B cell (primary cell): Measurements from ENCODE around the gene SGIP1. TPM values are rescaled to one million over a fixed set of nuclear protein-coding genes. Genes with fewer than 3 reads are reported as not detected.

Source experiments
- ATAC-seq: fragments of 200-7000 bp; cut with Tn5 transposase; one replicate; pipeline ENCODE4 v1.10.0; 2021; ENCODE audit warnings: low read depth, mild to moderate bottlenecking, moderate number of reproducible peaks, moderate library complexity
- CTCF ChIA-PET: fragments of 350-600 bp; sonication (Branson Sonifier 250); formaldehyde crosslinking; loops from one replicate; lab custom pipeline; 2021; ENCODE audit warnings: antibody characterized with exemption, inconsistent platforms; lab: Charles Lee
- POLR2A ChIA-PET: fragments of 350-600 bp; sonication (Branson Sonifier 250); formaldehyde crosslinking; loops from one replicate; lab custom pipeline; 2021; ENCODE audit warnings: antibody characterized with exemption; lab: Charles Lee
- DNase-seq: peaks from one replicate; pipeline ENCODE4 v3.0.0; 2013
- H2AFZ ChIP-seq: 2 replicates; pipeline ENCODE4 v1.6.1; 2012; ENCODE audit warnings: mild to moderate bottlenecking, low read depth, low read length; ENCODE audit not compliant: insufficient read depth, poor library complexity, severe bottlenecking
- H3K27ac ChIP-seq, 2 donors: 1 replicate in 1 of 2; 2 replicates in 1 of 2; pipeline ENCODE4 v1.5.1; 2012 to 2013; ENCODE audit warnings: low read length in 2 of 2, mild to moderate bottlenecking in 2 of 2, moderate library complexity in 1 of 2
- H3K27me3 ChIP-seq, 4 experiments: fragments of 200-600 bp in 1 of 4; sonication (generic) in 1 of 4; replicated peaks in 1 of 4; 1 replicate in 2 of 4; 2 replicates in 2 of 4; pipeline versions ENCODE4 v1.6.1 to v1.7.0; 2013 to 2016; ENCODE audit warnings: low read length in 3 of 4, mild to moderate bottlenecking in 2 of 4, mixed read lengths in 1 of 4, moderate library complexity in 1 of 4; ENCODE audit not compliant: insufficient read depth in 4 of 4, control insufficient read depth in 3 of 4; ENCODE audit errors: control extremely low read depth in 1 of 4
- H3K36me3 ChIP-seq, 2 experiments: replicated peaks in 1 of 2; 1 replicate in 1 of 2; 2 replicates in 1 of 2; pipeline versions ENCODE4 v1.6.1 to v1.7.1; 2013; ENCODE audit warnings: low read length in 1 of 2; ENCODE audit not compliant: insufficient read depth in 2 of 2, control insufficient read depth in 1 of 2; ENCODE audit errors: control extremely low read depth in 1 of 2, extremely low read depth in 1 of 2
- H3K4me1 ChIP-seq, 2 donors: fragments of 200-600 bp in 1 of 2; sonication (generic) in 1 of 2; 1 replicate in 1 of 2; 2 replicates in 1 of 2; pipeline versions ENCODE4 v1.5.1 to v1.6.1; 2013 to 2017; ENCODE audit warnings: low read length in 2 of 2; ENCODE audit not compliant: control insufficient read depth in 2 of 2, insufficient read depth in 2 of 2
- H3K4me2 ChIP-seq: replicated peaks from 2 replicates; pipeline ENCODE3; 2012; ENCODE audit warnings: mild to moderate bottlenecking, low read depth, low read length; ENCODE audit not compliant: poor library complexity, severe bottlenecking
- H3K4me3 ChIP-seq, 5 experiments: fragments of 200-600 bp in 1 of 5; sonication (generic) in 1 of 5; 1 replicate in 3 of 5; 2 replicates in 2 of 5; pipeline versions ENCODE4 v1.5.1 to v1.7.0; 2011 to 2016; ENCODE audit warnings: low read length in 4 of 5, mild to moderate bottlenecking in 4 of 5, low read depth in 2 of 5, control low read depth in 1 of 5, moderate library complexity in 1 of 5; ENCODE audit not compliant: insufficient read depth in 1 of 5; ENCODE audit errors: control extremely low read depth in 1 of 5, extremely low read depth in 1 of 5
- H3K79me2 ChIP-seq: fragments of 200-600 bp; sonication (generic); one replicate; pipeline ENCODE4 v1.6.0; 2016; ENCODE audit warnings: low read length; ENCODE audit not compliant: control insufficient read depth, insufficient read depth
- H3K9ac ChIP-seq: fragments of 200-600 bp; sonication (generic); 2 replicates; pipeline ENCODE4 v1.6.1; 2017; ENCODE audit warnings: mild to moderate bottlenecking, low read length, moderate library complexity
- H3K9me3 ChIP-seq, 3 donors: one replicate each; pipeline versions ENCODE4 v1.6.1 to v1.7.1; 2013; ENCODE audit warnings: low read length in 2 of 3; ENCODE audit not compliant: control insufficient read depth in 2 of 3, insufficient read depth in 1 of 3; ENCODE audit errors: control extremely low read depth in 1 of 3
- H4K20me1 ChIP-seq: 2 replicates; pipeline ENCODE4 v1.6.0; 2012; ENCODE audit warnings: mild to moderate bottlenecking, low read length; ENCODE audit not compliant: insufficient read depth, control insufficient read depth, poor library complexity, severe bottlenecking
- H3K27ac Mint-ChIP-seq: one replicate; pipeline ENCODE4 v1.8.0; 2021; ENCODE audit warnings: mixed read lengths
- H3K27me3 Mint-ChIP-seq: one replicate; pipeline ENCODE4 v1.8.0; 2021; ENCODE audit warnings: mixed read lengths
- H3K4me1 Mint-ChIP-seq: one replicate; pipeline ENCODE4 v1.8.0; 2021; ENCODE audit warnings: mixed read lengths
- H3K4me3 Mint-ChIP-seq: one replicate; pipeline ENCODE4 v1.8.0; 2021; ENCODE audit warnings: mixed read lengths
- H3K9me3 Mint-ChIP-seq: one replicate; pipeline ENCODE4 v1.8.0; 2022; ENCODE audit warnings: mixed read lengths; ENCODE audit not compliant: insufficient read depth
- CTCF ChIP-seq: fragments of 200-600 bp; IDR thresholded peaks from one replicate; pipeline ENCODE4 v1.8.0; 2022; ENCODE audit warnings: antibody characterized with exemption, mild to moderate bottlenecking
- EZH2 ChIP-seq: IDR thresholded peaks from 2 replicates; pipeline ENCODE4 v1.6.1; 2012; ENCODE audit warnings: borderline replicate concordance, low read depth, mild to moderate bottlenecking, moderate library complexity, low read length; ENCODE audit not compliant: insufficient read depth, poor library complexity, severe bottlenecking
- WGBS: methylation state at CpG from one replicate; pipeline ENCODE4 v1.1.5; 2013; ENCODE audit warnings: missing lambda C conversion rate; ENCODE audit not compliant: insufficient coverage; 5-methylcytosine and 5-hydroxymethylcytosine counted together
- intact Hi-C: fragments of 100-400 bp; cut with micrococcal nuclease; formaldehyde crosslinking; loops from one replicate; pipeline ENCODE4 v1.10.0; 2022
- polyA plus RNA-seq: library from polyadenylated mRNA; depleted of rRNA; stranded (reverse); fragments of >200 nt; gene quantifications from 2 replicates; pipeline ENCODE4 v1.2.3, GENCODE V29; 2012
- total RNA-seq, 2 donors: library from RNA; stranded (reverse); fragments of 120-200 nt in 1 of 2; gene quantifications; 1 replicate in 1 of 2; 2 replicates in 1 of 2; pipeline versions ENCODE4 v1.2.3 to v1.2.4, GENCODE V29; 2013 to 2022

SGIP1 gene
- total and polyA plus RNA-seq, 2 donors (not counting 1 experiment from before 2014, with no cell fraction given), result not detected

GRCh38 chr1:66575739-66576138 lies 41.8 kb downstream of the SGIP1 start:
- 92% methylated on average over 2 of the region's 4 CpGs for WGBS
- Histone ChIP-seq H3K79me2 (no peaks in the 10 kb centered on the region), H3K4me3 (no peak overlapping the region), H3K27me3 (no peaks in the 10 kb centered on the region), H3K9ac (no peak overlapping the region), H4K20me1 (no peaks in the 10 kb centered on the region), H3K4me1 (no peaks in the 10 kb centered on the region), H3K4me2 (no peak overlapping the region), H3K27ac (no peak overlapping the region), H3K36me3 (no peaks in the 10 kb centered on the region), H2AFZ (no peak overlapping the region), H3K9me3 (no peaks in the 10 kb centered on the region)
- Mint-ChIP-seq H3K4me3 (no peak overlapping the region), H3K27ac (no peak overlapping the region), H3K9me3 (peaks cover 3% of the 10 kb centered on the region), H3K4me1 (peaks cover 1% of the 10 kb centered on the region), H3K27me3 (peaks cover 15% of the 10 kb centered on the region)
- no peak for ATAC-seq
- POLR2A ChIA-PET, result no interaction called here
- no peak for DNase-seq
- intact Hi-C loops, result no loop called here
- CTCF ChIA-PET, result no interaction called here
- no peak for TF ChIP-seq EZH2
- TF ChIP-seq CTCF, result no peak

- no CpG with 5 or more reads among the region's 1 CpG for WGBS
- Histone ChIP-seq H3K27me3 (no peaks in the 10 kb centered on the region), H3K4me1 (no peaks in the 10 kb centered on the region)
These were observed 42.7 kb downstream of the SGIP1 start for GRCh38 chr1:66576645-66577044.

More at GRCh38 chr1:66576645-66577044, 42.7 kb downstream of the SGIP1 start:
- Histone ChIP-seq H2AFZ (no peak overlapping the region), H3K4me3 (no peak overlapping the region), H3K27ac (no peak overlapping the region), H3K4me2 (no peak overlapping the region), H3K36me3 (no peaks in the 10 kb centered on the region), H4K20me1 (no peaks in the 10 kb centered on the region), H3K79me2 (no peaks in the 10 kb centered on the region), H3K9me3 (no peaks in the 10 kb centered on the region), H3K9ac (no peak overlapping the region)
- peaks cover 1% of the 10 kb centered on the region for H3K4me1 Mint-ChIP-seq
- peaks cover 10% of the 10 kb centered on the region for H3K27me3 Mint-ChIP-seq
- TF ChIP-seq EZH2, result no peak
- no peak for TF ChIP-seq CTCF
- ATAC-seq (no peak), DNase-seq (no peak)
- ChIA-PET CTCF (no interaction called here), POLR2A (no interaction called here)
- intact Hi-C loops, result no loop called here
- H3K9me3 Mint-ChIP-seq, result peaks cover 3% of the 10 kb centered on the region
- no peak overlapping the region for H3K4me3 Mint-ChIP-seq
- no peak overlapping the region for H3K27ac Mint-ChIP-seq
